ENCODE results near the gene ITGA2B. TPM values are rescaled to one million over a fixed set of nuclear protein-coding genes. Genes with fewer than 3 reads are reported as not detected.

Gene ITGA2B
- total and polyA plus RNA-seq, 2 of the 8 experiments (the other 6 are each of a cell fraction or from before 2014, with no cell fraction given) = 6.9 to 12.3 TPM

GRCh38 chr17:44322236-44322895, 67.1 kb downstream of the ITGA2B start:
- no peak overlapping the region for H4K5ac ChIP-seq (ENCODE audit: insufficient read length, low read depth, low read length)
- FAIRE-seq = no peak
- DNase-seq (ENCODE audit: low read depth in 1 of 2, low spot score in 2 of 2) = no peak
- no peak overlapping the region for H2BK12ac ChIP-seq (ENCODE audit: low read depth, low read length)
- no peaks in the 10 kb centered on the region for H3K9me3 ChIP-seq (ENCODE audit: insufficient read depth in 2 of 2, low read depth in 1 of 2, low read length in 1 of 2)
- H2BK5ac ChIP-seq (ENCODE audit: low read depth, low read length) = no peak overlapping the region; the same call in 1 of the 2 replicates
- no peak overlapping the region for H3K14ac ChIP-seq (ENCODE audit: insufficient read length)
- H3K18ac ChIP-seq (ENCODE audit: extremely low read depth, low read length) = no peak overlapping the region
- peaks cover 11% of the 10 kb centered on the region for H3K79me1 ChIP-seq (ENCODE audit: low read depth, low read length)
- no peak overlapping the region for H3K23ac ChIP-seq (ENCODE audit: insufficient read length)
- no peak overlapping the region for H3K4me2 ChIP-seq (ENCODE audit: insufficient read depth in 1 of 2, low read depth in 2 of 2, low read length in 2 of 2)
- no peak overlapping the region for H3K9ac ChIP-seq (replicated peaks in 1 of 4; ENCODE audit: extremely low read depth in 1 of 4, low read depth in 3 of 4, low read length in 3 of 4)
- H2BK20ac ChIP-seq (ENCODE audit: low read length) = no peak overlapping the region
- no peak overlapping the region for H2BK15ac ChIP-seq (ENCODE audit: low read length)
- peaks cover 0 to 6% (median 0%) of the 10 kb centered on the region in 4 experiments; a peak in 5 of 7 replicates for H3K27me3 ChIP-seq (replicated peaks in 1 of 4; ENCODE audit: control insufficient read depth in 3 of 4, extremely low read depth in 1 of 4, insufficient read depth in 3 of 4, low read length in 3 of 4)
- H3K79me2 ChIP-seq (ENCODE audit: control insufficient read depth in 1 of 2, insufficient read depth in 2 of 2, low read length in 2 of 2) = peaks cover 3 to 13% of the 10 kb centered on the region in 2 experiments; a peak in 3 of 4 replicates
- no peak overlapping the region for H3K4ac ChIP-seq (replicated peaks; ENCODE audit: insufficient read length, low read depth, low read length)
- H3K23me2 ChIP-seq (ENCODE audit: low read depth, low read length) = peaks cover 13% of the 10 kb centered on the region; the same call in 1 of the 2 replicates
- H3K56ac ChIP-seq (replicated peaks; ENCODE audit: insufficient read length, low read depth, low read length) = no peak overlapping the region
- ChIA-PET POLR2A (ENCODE audit: partially characterized antibody) (interaction anchor here (1.0 to 14.6 kb wide), 5 partner anchors 10 to 121 kb away, joined by 3 to 135 read pairs (median 4); partner anchors contain the start of gene RUNDC3A), CTCF (ENCODE audit: partially characterized antibody) (interaction anchor here (1.0 to 4.0 kb wide), 3 partner anchors 28 to 119 kb away, joined by 3 to 23 read pairs (median 9); no protein-coding TSS in a partner anchor)
- H3K36me3 ChIP-seq (ENCODE audit: control insufficient read depth in 2 of 4, insufficient read depth in 4 of 4, low read length in 3 of 4) = peaks cover 7 to 30% (median 22%) of the 10 kb centered on the region in 4 experiments; a peak in 7 of 8 replicates
- WGBS, 2 experiments (ENCODE audit: extremely low coverage in 1 of 2, insufficient coverage in 1 of 2, insufficient read length in 1 of 2, insufficient replicate concordance in 2 of 2, low coverage in 1 of 2, low lambda C conversion rate in 2 of 2, missing lambda C conversion rate in 1 of 2) = 98% methylated on average over 11 of the region's 11 CpGs; no CpG with 5 or more reads in 1 of the 2 experiments
- H3K4me3 ChIP-seq (ENCODE audit: extremely low read depth in 1 of 4, insufficient read depth in 2 of 4, low read depth in 3 of 4, low read length in 4 of 4) = no peak overlapping the region
- no peak overlapping the region for H2AK5ac ChIP-seq (ENCODE audit: low read depth, low read length)
- H2AFZ ChIP-seq (ENCODE audit: low read length) = no peak overlapping the region
- H4K8ac ChIP-seq (ENCODE audit: extremely low read depth, insufficient read depth, low read length) = no peak overlapping the region
- peaks cover 0 to 11% (median 6%) of the 10 kb centered on the region in 4 experiments; a peak in 6 of 7 replicates for H3K4me1 ChIP-seq (replicated peaks in 1 of 4; ENCODE audit: control insufficient read depth in 3 of 4, insufficient read depth in 4 of 4, low read length in 3 of 4)
- no peak overlapping the region for H4K91ac ChIP-seq (replicated peaks; ENCODE audit: insufficient read length, low read length)
- TF ChIP-seq CHD1 (IDR thresholded peaks at IDR 0.05; ENCODE audit: low read depth, low read length) (no peak), RXRA (IDR thresholded peaks at IDR 0.05; ENCODE audit: insufficient read depth, low read depth, low read length) (no peak), CBX8 (IDR thresholded peaks at IDR 0.05; ENCODE audit: borderline replicate concordance, low read depth, low read length) (no peak), BCL11A (IDR thresholded peaks at IDR 0.05; ENCODE audit: low read depth in 2 of 2, low read length in 2 of 2) (no peak), KDM4A (IDR thresholded peaks at IDR 0.05; ENCODE audit: low read depth, low read length, severe bottlenecking) (no peak), EP300 (IDR thresholded peaks at IDR 0.05; ENCODE audit: borderline replicate concordance in 1 of 2, low read depth in 2 of 2, low read length in 2 of 2) (no peak)
- no peak overlapping the region for H3K27ac ChIP-seq (ENCODE audit: low read depth, low read length)
- H2BK120ac ChIP-seq (replicated peaks; ENCODE audit: low read depth, low read length) = no peak overlapping the region
- peaks cover 3 to 17% of the 10 kb centered on the region in 2 experiments for H4K20me1 ChIP-seq (replicated peaks in 1 of 2; ENCODE audit: control insufficient read depth in 1 of 2, insufficient read depth in 2 of 2, low read length in 2 of 2)
